SK-N-SH (cell line): Measurements from ENCODE around the gene TJP1. TPM values are rescaled to one million over a fixed set of nuclear protein-coding genes. Genes with fewer than 3 reads are reported as not detected.

Experiments used
- CTCF ChIA-PET: fragments of 300-600, 350-600 bp; formaldehyde crosslinking; extraction: SDS; loops from one replicate; lab custom pipeline; 2021; lab: Yijun Ruan, JAX
- POLR2A ChIA-PET: fragments of 350-600 bp; sonication (Branson Sonifier 250); formaldehyde crosslinking; extraction: SDS; loops from one replicate; lab custom pipeline; 2020; ENCODE audit warnings: antibody characterized with exemption, inconsistent platforms; lab: Yijun Ruan, JAX
- DNase-seq: peaks from one replicate; pipeline ENCODE4 v3.0.0; 2012
- H2AFZ ChIP-seq: fragments of 200-600 bp; sonication (generic); 2 replicates; pipeline ENCODE4 v1.8.1; 2016; ENCODE audit warnings: antibody characterized with exemption, mild to moderate bottlenecking, low read depth
- H3F3A ChIP-seq: fragments of 200-600 bp; sonication (generic); replicated peaks from 2 replicates; pipeline ENCODE3; 2016; ENCODE audit warnings: antibody characterized with exemption, mild to moderate bottlenecking; ENCODE audit not compliant: insufficient read depth
- H3K27ac ChIP-seq, 2 experiments: fragments of 200-500 bp in 1 of 2; fragments of 200-600 bp in 1 of 2; sonication (Bioruptor generic) in 1 of 2; sonication (generic), shearing (Covaris generic) in 1 of 2; 2 replicates each; pipeline versions ENCODE4 v1.5.1 to v1.6.1; 2014 to 2016; ENCODE audit warnings: low read depth in 2 of 2, inconsistent platforms in 1 of 2, low read length in 1 of 2, mild to moderate bottlenecking in 1 of 2, mixed read lengths in 1 of 2
- H3K27me3 ChIP-seq: fragments of 200-600 bp; sonication (generic), shearing (Covaris generic); 2 replicates; pipeline ENCODE4 v1.6.1; 2016; ENCODE audit warnings: mixed run types; ENCODE audit not compliant: insufficient read depth
- H3K36me3 ChIP-seq, 2 experiments: fragments of 200-500 bp in 1 of 2; fragments of 200-600 bp in 1 of 2; sonication (Bioruptor generic) in 1 of 2; sonication (generic) in 1 of 2; replicated peaks in 1 of 2; 2 replicates each; pipeline versions ENCODE3 to v1.5.1; 2014 to 2016; ENCODE audit warnings: low read length in 1 of 2, mild to moderate bottlenecking in 1 of 2; ENCODE audit not compliant: insufficient read depth in 2 of 2, control insufficient read depth in 1 of 2
- H3K4me1 ChIP-seq, 2 experiments: fragments of 200-500 bp in 1 of 2; fragments of 200-600 bp in 1 of 2; sonication (Bioruptor generic) in 1 of 2; sonication (generic), shearing (Covaris generic) in 1 of 2; 2 replicates each; pipeline versions ENCODE4 v1.5.1 to v1.6.1; 2014 to 2016; ENCODE audit warnings: low read depth in 1 of 2, low read length in 1 of 2, mixed run types in 1 of 2; ENCODE audit not compliant: insufficient read depth in 2 of 2, control insufficient read depth in 1 of 2
- H3K4me2 ChIP-seq: fragments of 200-600 bp; sonication (generic), shearing (Covaris generic); 2 replicates; pipeline ENCODE4 v1.6.1; 2017; ENCODE audit warnings: mixed run types
- H3K4me3 ChIP-seq, 2 experiments: fragments of 200-500 bp in 1 of 2; fragments of 200-600 bp in 1 of 2; sonication (Bioruptor generic) in 1 of 2; sonication (generic), shearing (Covaris generic) in 1 of 2; 2 replicates each; pipeline versions ENCODE4 v1.5.1 to v1.8.1; 2014 to 2016; ENCODE audit warnings: low read depth in 2 of 2, inconsistent platforms in 1 of 2, low read length in 1 of 2, mild to moderate bottlenecking in 1 of 2, mixed read lengths in 1 of 2, moderate library complexity in 1 of 2
- H3K79me2 ChIP-seq: fragments of 200-600 bp; sonication (generic); 2 replicates; pipeline ENCODE4 v1.8.1; 2017; ENCODE audit warnings: mild to moderate bottlenecking; ENCODE audit not compliant: insufficient read depth
- H3K9ac ChIP-seq: fragments of 200-600 bp; sonication (generic); 2 replicates; pipeline ENCODE4 v1.6.1; 2017; ENCODE audit warnings: mixed run types
- H3K9me2 ChIP-seq: fragments of 200-600 bp; sonication (generic); 2 replicates; pipeline ENCODE4 v1.6.1; 2017; ENCODE audit warnings: mixed run types
- H3K9me3 ChIP-seq: fragments of 200-600 bp; sonication (generic); 2 replicates; pipeline ENCODE4 v1.6.1; 2017; ENCODE audit warnings: mixed run types, mild to moderate bottlenecking, moderate library complexity
- H4K20me1 ChIP-seq: fragments of 200-600 bp; sonication (generic); 2 replicates; pipeline ENCODE4 v1.6.1; 2017; ENCODE audit warnings: mild to moderate bottlenecking, mixed run types; ENCODE audit not compliant: insufficient read depth
- CHD2 ChIP-seq: fragments of 150-350 bp; IDR thresholded peaks from 2 replicates; pipeline ENCODE4 v1.6.1; 2018; ENCODE audit warnings: low read length; ENCODE audit not compliant: partially characterized antibody
- CTCF ChIP-seq: fragments of 200-600 bp; sonication (generic); IDR thresholded peaks from 2 replicates; pipeline ENCODE4 v1.6.1; 2017; ENCODE audit warnings: antibody characterized with exemption, mild to moderate bottlenecking, moderate library complexity
- ELF1 ChIP-seq: IDR thresholded peaks from 2 replicates; pipeline ENCODE4 v1.4.0; 2012
- EP300 ChIP-seq, 2 experiments: IDR thresholded peaks; 2 replicates each; pipeline versions ENCODE4 v1.4.0 to v1.6.1; 2012; ENCODE audit warnings: borderline replicate concordance in 1 of 2, low read depth in 1 of 2, low read length in 1 of 2
- FOXJ3 ChIP-seq: sonication (generic); formaldehyde crosslinking; IDR thresholded peaks from 2 replicates; pipeline ENCODE4 v1.5.1; 2020; ENCODE audit warnings: mild to moderate bottlenecking, missing genetic modification reagents
- GATA2 ChIP-seq: sonication (generic); formaldehyde crosslinking; IDR thresholded peaks from 2 replicates; pipeline ENCODE4 v1.5.0; 2020; ENCODE audit warnings: mild to moderate bottlenecking, missing genetic modification reagents
- IRF3 ChIP-seq: fragments of 150-350 bp; IDR thresholded peaks from 2 replicates; pipeline ENCODE4 v1.6.1; 2016; ENCODE audit warnings: mild to moderate bottlenecking, low read depth, low read length
- MAX ChIP-seq: IDR thresholded peaks from 2 replicates; pipeline ENCODE4 v1.4.0; 2012; ENCODE audit warnings: low read depth
- MXI1 ChIP-seq: IDR thresholded peaks from 2 replicates; pipeline ENCODE4 v1.6.1; 2012; ENCODE audit warnings: mild to moderate bottlenecking, low read depth, low read length, improper control_type of control experiment
- NRF1 ChIP-seq: IDR thresholded peaks from 2 replicates; pipeline ENCODE4 v1.6.1; 2012; ENCODE audit warnings: low read depth, mild to moderate bottlenecking, low read length
- PBX3 ChIP-seq: IDR thresholded peaks from 2 replicates; pipeline ENCODE4; 2012
- RFX5 ChIP-seq: IDR thresholded peaks from 2 replicates; pipeline ENCODE4 v1.6.1; 2012; ENCODE audit warnings: mild to moderate bottlenecking, improper control_type of control experiment, low read length
- SIN3A ChIP-seq: IDR thresholded peaks from 2 replicates; pipeline ENCODE4 v1.6.1; 2012; ENCODE audit warnings: low read depth, mild to moderate bottlenecking, low read length, moderate library complexity, borderline replicate concordance
- SMC3 ChIP-seq: IDR thresholded peaks from 2 replicates; pipeline ENCODE4 v1.6.1; 2012; ENCODE audit warnings: low read depth, low read length, improper control_type of control experiment
- TEAD4 ChIP-seq: IDR thresholded peaks from 2 replicates; pipeline ENCODE4 v1.4.0; 2012; ENCODE audit warnings: mild to moderate bottlenecking, borderline replicate concordance; ENCODE audit not compliant: insufficient read depth
- USF1 ChIP-seq: IDR thresholded peaks from 2 replicates; pipeline ENCODE4 v1.4.0; 2012; ENCODE audit warnings: low read depth, borderline replicate concordance
- USF2 ChIP-seq: fragments of 150-350 bp; IDR thresholded peaks from 2 replicates; pipeline ENCODE4 v1.6.1; 2017; ENCODE audit warnings: antibody characterized with exemption, low read length, low read depth, borderline replicate concordance
- YY1 ChIP-seq: IDR thresholded peaks from 2 replicates; pipeline ENCODE4 v1.4.0; 2012; ENCODE audit warnings: low read depth, mild to moderate bottlenecking
- WGBS: methylation state at CpG from one replicate; pipeline ENCODE4 v1.1.6; 2017; ENCODE audit warnings: low lambda C conversion rate; 5-methylcytosine and 5-hydroxymethylcytosine counted together
- polyA plus RNA-seq, 3 experiments: library from polyadenylated mRNA; depleted of rRNA; stranded (reverse); fragments of >200 nt; gene quantifications; 2 replicates each; pipeline ENCODE4 v1.2.3, GENCODE V29; 2012

The TJP1 gene
- polyA plus RNA-seq, 1 of the 3 experiments (the other 2 are of a cell fraction), result 17.5 TPM

- no peak overlapping the region for H2AFZ ChIP-seq
- H3K9me2 ChIP-seq, result no peaks in the 10 kb centered on the region
- CTCF ChIA-PET, result interaction anchor here (0.6 to 2.1 kb wide), 7 partner anchors 12 to 153 kb away, joined by 3 to 10 read pairs (median 4); no protein-coding TSS in a partner anchor
- peaks cover 7% of the 10 kb centered on the region for H3F3A ChIP-seq
- WGBS, result 3% methylated on average over 19 of the region's 79 CpGs
- H3K9ac ChIP-seq, result peak overlapping the region; percentile 88
- peak overlapping the region; percentile 81 to 93 for H3K27ac ChIP-seq
- H3K79me2 ChIP-seq, result peaks cover 49% of the 10 kb centered on the region
- H3K27me3 ChIP-seq, result no peaks in the 10 kb centered on the region; the same call in 1 of the 2 replicates
- DNase-seq, result peak; percentile 80
- TF ChIP-seq SIN3A (peak; percentile 65; the same call in 1 of the 2 replicates), RFX5 (no peak), EP300 (IDR thresholded peaks at IDR 0.05; ENCODE audit: borderline replicate concordance in 1 of 2, low read depth in 1 of 2, low read length in 1 of 2) (no peak), MXI1 (peak; percentile 48), GATA2 (CRISPR knock-in tag) (0 out of 2 replicates have a peak, but pooled peaks have one; percentile 38), YY1 (peak; percentile 77), CTCF (peak; percentile 35), NRF1 (0 out of 2 replicates have a peak, but pooled peaks have one; percentile 8)
- POLR2A ChIA-PET, result no interaction called here
- no peaks in the 10 kb centered on the region for H3K9me3 ChIP-seq
- peak overlapping the region; percentile 75 for H3K4me2 ChIP-seq
- no peaks in the 10 kb centered on the region for H3K36me3 ChIP-seq
- peak overlapping the region; percentile 74 to 84 for H3K4me3 ChIP-seq
- peaks cover 10 to 14% of the 10 kb centered on the region in 2 experiments; a peak in 3 of 4 replicates for H3K4me1 ChIP-seq
- peaks cover 43% of the 10 kb centered on the region for H4K20me1 ChIP-seq
These were observed 710 bp downstream of the TJP1 start for GRCh38 chr15:29821416-29822099.

GRCh38 chr15:29820394-29821154 lies 1.7 kb downstream of the TJP1 start:
- POLR2A ChIA-PET, result no interaction called here
- no peaks in the 10 kb centered on the region for H3K9me2 ChIP-seq
- 54% methylated on average over 9 of the region's 9 CpGs for WGBS
- TF ChIP-seq USF1 (no peak), PBX3 (no peak), CHD2 (no peak), YY1 (no peak), FOXJ3 (CRISPR knock-in tag) (no peak), ELF1 (no peak), TEAD4 (no peak), IRF3 (no peak), MXI1 (no peak), USF2 (no peak), MAX (no peak), SMC3 (no peak)

More at GRCh38 chr15:29820394-29821154, 1.7 kb downstream of the TJP1 start:
- Histone ChIP-seq H2AFZ (no peak overlapping the region), H3K79me2 (peaks cover 59% of the 10 kb centered on the region), H3K4me2 (peak overlapping the region; percentile 72), H3K27ac (peak overlapping the region in 1 of 2 experiments; percentile 81; a peak in 3 of 4 replicates), H3F3A (peaks cover 7% of the 10 kb centered on the region), H3K9ac (peak overlapping the region; percentile 67; the same call in 1 of the 2 replicates), H3K36me3 (no peaks in the 10 kb centered on the region), H4K20me1 (peaks cover 53% of the 10 kb centered on the region), H3K27me3 (no peaks in the 10 kb centered on the region), H3K4me3 (peak overlapping the region; percentile 68 to 84), H3K4me1 (peaks cover 12 to 13% of the 10 kb centered on the region in 2 experiments; a peak in 3 of 4 replicates), H3K9me3 (no peaks in the 10 kb centered on the region)
- DNase-seq, result no peak
- CTCF ChIA-PET, result interaction anchor here (0.6 to 1.9 kb wide), 4 partner anchors 61 to 105 kb away, joined by 3 to 10 read pairs (median 3); no protein-coding TSS in a partner anchor
